Stimulated activated CD8-positive, alpha-beta memory T cell treated with anti-CD3 and anti-CD28 coated beads, Interleukin-4, amount 100 ng/mL, for 24 hours (primary cell): ENCODE measurements around the gene COPZ2.
"Not testable (repeated sequence)": the region's sequence is repeated elsewhere in the genome, so short reads cannot be mapped to it uniquely, and the experiment has no call there.

Experiments used
- DNase-seq: peaks from one replicate; pipeline ENCODE4 v3.0.0-alpha.2; 2020; ENCODE audit warnings: low read depth

The COPZ2 gene

DNA sequence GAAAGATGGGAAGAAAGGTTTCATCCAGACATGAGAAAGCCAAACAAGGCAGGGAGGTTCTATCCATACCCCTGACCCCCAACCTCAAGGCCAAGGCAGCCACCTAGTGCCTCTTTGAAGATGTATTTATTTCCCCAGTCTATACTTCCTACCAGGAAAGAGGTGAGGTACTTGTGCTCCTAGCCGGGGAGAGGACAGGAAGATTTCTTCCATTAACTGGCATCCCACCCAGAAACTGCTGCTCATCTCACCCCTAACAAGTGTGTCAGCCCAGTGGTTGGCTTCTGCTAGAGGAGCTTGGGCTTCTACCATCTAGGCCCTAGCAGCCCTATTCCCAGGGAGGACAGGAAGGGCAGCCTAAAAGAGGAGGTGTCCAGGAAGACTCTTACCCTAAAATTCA is 8.9 kb downstream of the COPZ2 start:
- DNase-seq: no peak

DNA sequence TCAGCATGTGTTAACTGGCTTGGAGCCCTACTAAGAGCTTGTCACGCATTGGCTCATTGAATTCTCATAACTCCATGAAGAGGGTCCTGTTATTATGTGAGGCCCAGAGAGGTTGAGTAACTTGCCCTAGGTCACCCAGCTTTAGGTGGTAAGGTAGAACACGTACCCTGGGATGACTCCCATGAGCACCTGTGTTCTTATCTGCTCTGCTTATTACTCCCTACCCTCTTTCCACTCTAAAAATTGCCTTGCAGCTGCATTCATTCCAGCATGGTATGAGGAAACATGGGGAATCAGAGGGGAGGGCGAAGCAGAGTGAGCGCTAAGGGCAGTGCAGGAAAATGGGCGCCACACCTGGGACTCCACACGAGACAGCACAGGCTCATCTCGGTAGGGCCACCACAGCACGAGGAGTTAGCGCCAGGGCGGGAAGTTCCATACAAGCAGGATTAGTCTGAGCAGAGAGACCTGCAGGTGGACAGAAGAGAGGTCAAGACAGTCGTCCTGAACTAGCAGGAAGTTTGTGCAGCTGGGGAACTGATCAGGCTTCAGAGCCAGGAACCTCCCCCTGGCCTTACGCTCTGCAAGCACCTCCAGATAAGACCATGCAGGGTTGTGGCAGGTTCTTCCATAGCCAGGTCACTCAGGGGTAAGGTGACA is 10.1 kb downstream of the COPZ2 start:
- no peak for DNase-seq

DNA sequence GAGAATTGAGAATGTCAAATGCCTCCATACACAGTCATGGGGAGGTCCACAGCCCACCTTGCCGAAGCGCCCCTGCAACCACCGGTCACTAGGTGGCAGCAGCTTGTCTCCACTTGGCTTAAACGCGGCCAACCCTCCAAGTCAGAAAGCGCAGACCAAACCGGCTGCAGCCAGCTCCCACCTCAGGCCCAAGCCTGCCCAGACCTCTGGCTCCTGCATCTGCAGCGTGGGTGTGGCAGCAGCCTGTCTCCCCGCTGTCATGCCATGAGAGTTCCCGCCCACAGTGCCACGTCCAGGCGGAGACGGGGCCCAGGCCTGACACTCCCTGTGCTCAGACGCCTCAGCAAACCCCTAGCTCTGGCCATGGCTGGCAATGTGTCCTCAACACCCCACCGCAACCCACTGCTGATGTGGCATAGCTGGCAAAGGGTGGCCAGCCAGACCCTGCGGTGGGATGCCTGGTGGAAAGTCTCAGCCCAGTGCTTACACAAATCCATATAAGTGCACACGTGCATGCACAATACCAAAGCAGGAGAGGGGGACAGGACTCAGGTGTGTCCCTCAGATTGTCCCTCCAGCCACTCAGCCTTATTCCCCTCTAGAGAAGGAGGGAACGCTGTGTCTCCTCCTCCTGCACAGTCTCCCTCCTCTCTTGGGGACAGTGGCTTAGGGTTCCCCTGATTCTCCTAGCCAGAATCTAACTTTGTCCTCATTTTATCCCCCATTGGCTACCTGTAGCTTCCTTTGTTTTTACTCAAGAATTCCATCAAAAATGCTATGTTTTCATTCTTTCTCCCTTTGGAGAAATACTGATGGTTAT is 10.9 kb downstream of the COPZ2 start:
- peak; percentile 66 for DNase-seq

DNA sequence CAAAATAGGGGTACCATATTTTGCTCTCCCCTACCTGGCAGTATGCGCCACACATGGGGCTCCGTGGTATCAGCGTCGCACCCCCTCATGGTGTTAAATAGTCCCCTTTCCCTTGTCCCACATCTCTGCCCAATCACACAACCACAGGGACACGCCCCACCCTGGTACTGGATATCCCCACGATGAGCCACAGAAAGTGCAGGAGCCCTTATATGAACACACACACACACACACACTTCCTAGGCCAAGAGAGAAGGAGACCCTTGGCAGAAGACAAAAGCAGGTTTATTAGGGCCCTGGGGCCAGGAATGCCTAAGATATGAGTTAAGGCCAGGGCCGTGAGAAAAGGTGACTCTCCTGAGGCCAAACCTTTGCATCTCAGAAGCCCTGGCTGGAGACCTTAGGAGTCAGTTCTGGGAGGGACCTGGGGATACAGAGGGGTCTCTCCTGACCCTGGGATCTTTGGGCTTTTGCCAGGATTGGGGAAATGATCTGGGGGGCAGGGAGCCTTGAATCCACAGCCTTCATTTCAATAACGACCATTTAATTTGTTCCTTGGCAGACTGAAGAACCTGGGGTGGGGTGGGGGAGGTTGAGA is 11.6 kb downstream of the COPZ2 start:
- DNase-seq: no peak

DNA sequence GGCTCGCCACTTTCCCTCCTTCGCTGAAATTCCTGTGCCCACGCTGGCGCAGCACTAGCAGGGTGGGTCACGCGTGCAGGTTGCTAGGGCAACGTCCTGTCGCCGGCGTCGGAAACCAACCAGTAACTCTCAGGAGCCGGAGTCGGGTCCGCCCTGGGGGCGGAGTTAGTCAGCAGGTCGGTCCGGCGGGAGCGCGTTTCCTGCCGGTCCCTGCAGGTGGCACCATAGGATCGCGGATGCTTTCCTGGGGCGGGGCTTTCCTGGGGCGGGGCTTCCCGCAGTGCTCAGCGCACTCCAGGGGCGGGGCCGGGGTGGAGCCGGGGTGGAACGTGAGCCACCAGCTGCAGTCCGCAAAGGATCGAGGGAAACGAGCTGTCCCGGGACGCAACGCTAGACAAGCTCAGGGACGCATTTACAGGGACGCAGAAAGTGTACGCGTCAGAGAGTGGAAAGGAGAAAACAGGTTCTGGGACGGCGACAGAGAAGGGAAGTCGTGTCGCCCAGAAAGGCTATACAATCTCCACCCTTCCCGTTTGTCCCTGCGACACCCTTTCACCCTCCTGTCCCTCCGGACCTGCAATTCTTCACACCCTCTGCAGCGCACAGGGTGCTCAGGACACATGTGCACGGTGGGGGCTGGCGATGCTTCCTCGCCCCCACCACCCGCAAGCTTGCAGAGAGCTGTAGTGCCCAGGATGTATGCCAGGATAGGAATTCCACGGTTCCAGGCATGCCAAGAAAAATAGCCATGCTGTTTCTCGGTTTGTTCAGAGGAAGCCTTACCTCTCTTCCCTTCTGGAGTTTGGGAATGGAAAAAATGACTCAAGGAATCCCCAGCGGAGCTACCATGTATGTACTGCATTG is 12.3 kb downstream of the COPZ2 start:
- peak; percentile 95 for DNase-seq

DNA sequence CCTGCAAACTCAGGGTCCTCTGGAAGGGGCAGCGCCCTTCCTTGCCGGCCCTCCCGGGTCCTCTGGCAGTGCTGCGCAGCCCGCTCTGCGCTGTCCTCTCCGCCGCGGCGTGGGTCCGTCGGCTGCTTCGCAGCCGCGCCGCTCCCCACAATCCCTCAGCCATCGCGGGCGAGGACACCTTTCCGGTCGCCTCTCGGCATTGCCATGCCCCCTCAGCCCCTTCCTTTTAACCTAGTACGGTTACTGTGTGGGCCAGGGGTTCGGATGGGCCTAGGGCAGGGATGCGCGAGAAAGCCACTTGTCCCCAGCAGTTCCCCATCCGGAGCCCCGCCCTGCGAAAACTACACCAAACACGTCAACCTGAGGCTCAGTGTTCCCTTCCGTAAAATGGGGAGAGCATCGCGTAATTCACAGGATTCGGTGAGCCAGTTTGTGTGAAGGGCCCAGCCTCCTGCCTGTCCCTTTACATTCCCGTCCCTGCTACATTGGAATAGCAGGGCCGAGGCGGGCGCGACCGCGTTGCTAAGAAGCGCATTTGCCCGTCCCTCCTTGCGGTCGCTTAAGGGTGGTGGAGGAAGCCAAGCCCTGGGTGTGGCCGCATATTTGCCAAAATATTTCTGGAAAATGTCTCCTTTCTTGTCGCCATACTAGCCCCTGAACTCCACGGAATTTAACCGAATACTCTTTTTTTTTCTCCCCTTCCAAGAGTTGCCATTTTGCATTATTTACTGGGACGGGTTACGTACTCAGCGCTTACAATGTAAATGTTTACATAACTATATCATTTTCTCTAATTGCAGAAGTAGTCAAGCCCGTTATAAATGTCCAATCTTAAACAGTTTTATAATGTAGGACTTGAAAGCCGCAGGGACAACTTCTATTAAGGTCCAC is 13.2 kb downstream of the COPZ2 start:
- DNase-seq: no peak

DNA sequence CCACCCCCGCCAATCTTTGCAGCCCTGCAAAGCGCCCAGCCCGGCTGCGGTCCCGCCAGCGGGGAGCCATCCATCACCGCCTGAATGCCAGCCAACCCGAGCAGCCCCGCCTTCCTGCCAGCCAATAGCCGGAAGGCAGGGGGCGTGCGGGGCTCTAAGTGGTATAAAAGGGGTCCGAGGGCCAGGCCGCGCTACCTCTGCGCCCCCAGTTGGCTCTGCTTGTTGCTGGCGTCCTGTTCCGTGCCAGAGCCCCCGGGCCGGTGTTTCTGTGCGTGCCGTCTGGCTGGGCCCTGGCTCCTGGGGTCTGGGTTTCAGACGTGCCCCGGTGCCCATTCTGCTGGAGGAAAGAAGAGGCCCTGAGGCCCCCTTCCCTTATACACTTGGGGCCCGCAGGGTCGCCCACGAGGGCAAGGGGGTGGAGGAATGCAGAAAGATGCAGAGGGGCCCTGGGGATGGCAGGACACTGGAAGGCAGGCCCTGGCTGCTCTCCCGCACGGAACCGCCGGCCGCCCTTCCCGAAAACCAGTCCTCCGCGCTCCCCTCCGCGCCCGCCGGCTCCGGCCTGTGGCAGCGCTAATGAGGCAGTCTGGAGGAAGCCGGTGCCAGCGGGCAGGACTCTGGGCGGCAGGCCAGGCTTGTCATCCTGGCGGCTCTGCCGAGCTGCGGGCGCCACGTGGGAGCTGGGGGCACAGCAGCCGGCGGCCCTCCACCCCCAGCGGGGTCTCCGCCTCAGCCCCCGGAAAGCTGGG is 14.0 kb downstream of the COPZ2 start:
- DNase-seq: peak; percentile 34

DNA sequence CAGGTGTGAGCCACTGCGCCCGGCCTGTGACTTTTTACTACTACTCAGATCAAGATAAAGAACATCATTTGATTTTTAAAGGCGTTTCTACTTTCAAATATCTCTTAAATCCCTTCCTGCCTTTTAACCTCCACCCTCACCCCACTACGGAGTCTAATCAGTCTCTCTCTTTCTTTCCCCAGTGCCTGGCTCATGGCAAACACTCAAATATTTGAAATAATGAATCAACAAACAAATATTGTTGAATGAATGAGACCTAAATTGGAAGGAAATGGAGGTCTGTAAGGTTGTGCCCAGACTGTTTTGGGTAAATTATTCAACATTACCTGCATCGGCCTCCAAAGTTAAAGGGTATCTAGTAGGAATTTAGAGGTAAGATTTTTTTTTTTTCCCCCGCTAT is 14.7 kb downstream of the COPZ2 start:
- no peak for DNase-seq

DNA sequence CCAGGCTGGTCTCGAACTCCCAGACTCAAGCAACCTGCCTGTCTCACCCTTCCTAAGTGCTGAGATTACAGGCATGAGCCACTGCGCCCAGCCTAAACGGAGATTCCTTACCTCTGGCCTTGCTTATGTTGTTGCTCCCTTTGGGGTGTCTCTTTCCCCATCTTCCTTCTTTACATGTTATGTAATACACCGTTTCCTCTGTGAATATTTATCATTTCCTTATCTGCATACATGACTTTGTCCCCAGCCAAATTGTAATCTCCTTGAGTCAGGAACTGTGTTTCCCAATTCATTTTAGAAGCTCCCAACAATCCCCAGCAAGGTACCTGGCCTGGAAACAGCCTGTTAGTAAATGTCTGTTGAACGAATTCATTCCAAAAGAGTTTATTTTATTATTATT is 15.7 kb downstream of the COPZ2 start:
- no peak for DNase-seq

DNA sequence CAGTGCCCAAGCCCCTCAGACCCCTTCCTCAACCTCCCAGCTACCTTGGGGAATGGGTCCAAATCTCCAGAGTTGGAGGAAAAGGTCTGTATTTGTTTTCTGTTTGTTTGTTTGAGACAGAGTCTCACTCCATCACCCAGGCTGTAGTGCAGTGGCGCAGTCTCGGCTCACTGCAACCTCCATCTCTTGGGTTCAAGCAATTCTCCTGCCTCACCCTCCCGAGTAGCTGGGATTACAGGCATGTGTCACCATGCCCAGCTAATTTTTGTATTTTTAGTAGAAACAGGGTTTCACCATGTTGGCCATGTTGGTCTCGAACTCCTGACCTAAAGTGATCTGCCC is 19.8 kb downstream of the COPZ2 start:
- DNase-seq: not testable (repeated sequence)

DNA sequence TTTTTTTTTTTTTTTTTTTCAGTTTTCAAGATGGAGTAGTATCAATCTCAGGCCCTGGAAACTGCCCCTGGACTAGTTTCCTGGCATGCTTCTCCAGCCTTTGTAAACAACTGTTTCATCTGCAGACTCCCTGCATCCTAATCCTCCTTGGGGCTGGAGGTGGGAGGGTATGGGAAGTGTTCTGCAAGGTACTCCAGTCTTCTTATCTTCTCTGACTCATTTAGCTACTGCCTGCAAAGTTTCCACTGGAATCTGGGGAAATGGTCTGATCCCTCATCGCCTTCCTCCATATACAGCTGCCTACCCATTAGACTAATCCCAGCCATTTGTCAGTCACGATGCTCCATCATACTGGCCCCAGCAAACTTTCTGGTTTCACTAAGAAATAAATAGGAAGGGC is 21.5 kb downstream of the COPZ2 start:
- DNase-seq: no peak

DNA sequence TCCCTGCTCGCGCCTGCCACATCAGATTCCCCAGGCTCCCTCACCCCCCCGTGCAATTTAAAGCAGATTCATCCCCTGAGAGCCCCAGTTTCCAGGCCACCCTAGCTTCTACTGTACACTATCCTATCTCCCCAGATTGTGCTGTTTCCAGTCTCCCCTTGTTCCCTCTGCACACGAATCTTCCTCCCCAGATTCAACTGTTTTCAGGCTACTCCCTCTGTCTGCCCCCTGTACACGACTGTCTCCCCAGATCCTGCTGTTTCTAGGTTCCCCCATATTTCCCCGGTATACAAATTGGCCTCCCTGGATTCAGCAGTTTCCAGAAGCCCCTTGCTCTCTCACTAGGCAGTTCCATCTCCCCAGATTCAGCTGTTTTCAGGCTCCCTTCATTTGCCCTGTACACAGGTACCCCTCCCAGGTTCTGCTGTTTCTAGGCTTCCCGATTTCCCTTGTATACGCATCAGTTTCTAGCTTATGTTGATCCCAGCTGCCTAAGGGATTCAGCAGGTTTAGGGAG is 22.9 kb downstream of the COPZ2 start:
- no peak for DNase-seq

DNA sequence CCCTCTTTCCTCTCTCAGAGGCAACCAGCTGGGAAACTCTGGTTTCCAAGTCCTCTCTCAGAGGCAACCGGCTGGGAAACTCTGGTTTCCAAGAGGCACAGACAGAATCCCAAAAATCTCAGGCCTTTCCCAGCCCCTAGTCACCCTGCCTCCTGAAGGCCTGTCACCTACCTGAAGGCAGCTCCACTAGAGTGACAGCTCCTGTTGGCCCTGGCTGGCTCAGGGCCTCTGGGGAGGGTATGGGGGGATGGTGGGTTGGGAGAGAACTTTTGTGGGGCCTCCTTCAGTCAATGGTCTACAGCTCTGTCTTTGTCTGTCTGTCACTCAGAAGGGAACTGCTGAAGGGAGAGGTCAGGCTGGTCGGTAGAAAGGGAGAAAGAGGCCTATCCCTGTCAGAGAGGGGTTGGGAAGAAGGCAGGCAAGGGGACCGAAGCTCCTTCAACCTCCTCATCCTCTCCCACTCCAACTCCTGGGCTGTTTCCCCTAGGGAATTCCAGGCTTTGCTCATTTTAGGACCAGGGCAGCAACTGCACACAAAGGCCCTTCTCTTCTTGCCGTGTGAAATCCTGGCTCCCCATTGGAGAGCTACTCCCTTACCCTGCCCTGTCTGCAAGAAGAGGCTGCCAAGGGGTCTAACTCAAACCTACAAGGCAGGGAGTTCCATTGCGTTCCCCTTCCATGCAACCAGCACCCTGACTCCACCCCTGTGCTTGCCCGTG is 23.6 kb downstream of the COPZ2 start:
- no peak for DNase-seq

DNA sequence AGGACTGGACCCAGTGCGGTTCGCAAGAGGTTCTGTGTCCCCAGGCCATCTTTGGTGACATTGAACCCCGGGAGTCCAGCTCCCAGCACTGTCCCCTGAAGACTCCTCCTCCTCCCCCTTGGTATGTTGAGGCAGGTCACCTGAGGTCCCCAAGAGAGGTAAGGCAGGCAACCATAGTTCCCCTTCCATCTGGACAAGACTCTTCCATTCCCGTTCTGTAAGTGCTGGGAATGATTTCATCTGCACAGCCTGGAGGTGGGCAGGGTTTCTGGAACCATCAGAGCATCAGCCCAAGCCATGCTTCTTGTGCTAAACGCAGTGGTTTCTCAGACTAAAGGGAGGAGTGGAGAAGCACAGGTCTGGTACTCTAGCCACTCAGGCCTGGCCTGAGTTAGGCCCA is 24.9 kb downstream of the COPZ2 start:
- DNase-seq: no peak

DNA sequence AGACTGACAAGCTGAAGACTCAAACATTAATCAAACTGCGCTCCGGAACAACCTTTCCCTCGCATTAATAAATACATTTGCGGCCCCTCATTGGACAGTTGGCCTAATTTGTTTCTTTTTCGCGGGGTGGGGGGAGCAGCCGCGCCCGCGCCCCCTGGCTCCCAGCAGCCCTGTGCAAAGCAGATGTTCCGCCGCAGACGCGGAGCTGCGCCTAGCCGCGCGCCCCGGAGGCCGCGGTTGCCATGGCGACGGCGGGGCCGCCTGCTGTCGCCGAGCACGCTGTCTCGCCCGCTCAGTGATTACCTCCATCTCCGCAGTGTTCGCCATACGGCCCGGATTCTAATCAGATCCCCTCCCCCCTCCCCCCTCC is 25.5 kb downstream of the COPZ2 start:
- DNase-seq: peak; percentile 41

DNA sequence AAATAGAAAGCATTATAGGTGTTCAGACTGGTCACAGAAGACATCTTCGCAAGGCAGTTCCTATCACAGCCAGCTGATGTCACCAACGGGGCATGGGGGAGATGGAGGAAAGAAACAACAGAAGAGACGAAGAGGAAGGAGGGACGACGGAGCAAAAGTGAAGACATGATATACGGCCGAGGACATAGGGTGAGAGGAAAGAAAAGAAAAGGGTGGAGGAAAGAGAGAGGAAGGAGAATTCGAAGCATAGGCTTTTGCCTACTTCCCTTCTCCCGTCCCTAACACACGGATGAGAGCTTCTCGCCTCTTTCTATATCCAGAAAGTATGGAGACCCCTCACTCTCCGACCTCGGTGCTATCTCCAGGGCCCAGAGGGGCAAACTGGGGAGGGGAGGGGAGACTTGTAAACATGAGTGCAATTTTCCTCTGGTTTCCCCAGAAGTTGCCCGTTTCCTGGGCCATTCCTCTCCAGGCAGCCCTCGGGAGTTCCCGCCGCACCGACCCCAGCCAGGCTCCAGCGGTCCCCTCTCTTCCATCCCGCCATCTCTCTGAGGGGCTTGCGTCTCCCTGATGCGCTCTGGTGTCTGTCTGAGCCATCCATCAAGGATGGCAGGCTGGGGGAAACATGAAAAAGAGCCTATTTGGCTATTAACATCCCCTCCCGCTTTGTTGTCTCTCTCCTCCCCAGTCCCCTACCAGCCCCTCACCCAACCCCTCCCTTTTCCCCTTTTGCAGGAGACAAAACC is 26.0 kb downstream of the COPZ2 start:
- no peak for DNase-seq

DNA sequence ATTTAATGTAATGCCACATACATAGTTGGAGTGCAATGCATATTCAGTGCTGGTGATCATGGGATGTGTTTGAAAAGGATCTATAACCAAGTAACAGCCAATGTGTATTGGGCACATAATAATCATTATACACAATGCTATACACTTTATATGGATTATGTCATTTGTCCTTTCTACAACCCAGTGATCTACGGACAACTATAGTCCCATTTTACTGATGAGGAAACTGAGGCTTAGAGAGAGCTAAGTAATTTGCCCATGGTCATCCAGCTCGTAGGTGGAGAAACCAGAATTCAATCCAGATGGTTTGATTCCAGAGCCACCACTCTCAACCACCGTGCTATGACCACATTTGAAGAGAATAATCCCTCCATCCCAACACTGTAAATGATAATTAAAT is 27.4 kb downstream of the COPZ2 start:
- DNase-seq: no peak

DNA sequence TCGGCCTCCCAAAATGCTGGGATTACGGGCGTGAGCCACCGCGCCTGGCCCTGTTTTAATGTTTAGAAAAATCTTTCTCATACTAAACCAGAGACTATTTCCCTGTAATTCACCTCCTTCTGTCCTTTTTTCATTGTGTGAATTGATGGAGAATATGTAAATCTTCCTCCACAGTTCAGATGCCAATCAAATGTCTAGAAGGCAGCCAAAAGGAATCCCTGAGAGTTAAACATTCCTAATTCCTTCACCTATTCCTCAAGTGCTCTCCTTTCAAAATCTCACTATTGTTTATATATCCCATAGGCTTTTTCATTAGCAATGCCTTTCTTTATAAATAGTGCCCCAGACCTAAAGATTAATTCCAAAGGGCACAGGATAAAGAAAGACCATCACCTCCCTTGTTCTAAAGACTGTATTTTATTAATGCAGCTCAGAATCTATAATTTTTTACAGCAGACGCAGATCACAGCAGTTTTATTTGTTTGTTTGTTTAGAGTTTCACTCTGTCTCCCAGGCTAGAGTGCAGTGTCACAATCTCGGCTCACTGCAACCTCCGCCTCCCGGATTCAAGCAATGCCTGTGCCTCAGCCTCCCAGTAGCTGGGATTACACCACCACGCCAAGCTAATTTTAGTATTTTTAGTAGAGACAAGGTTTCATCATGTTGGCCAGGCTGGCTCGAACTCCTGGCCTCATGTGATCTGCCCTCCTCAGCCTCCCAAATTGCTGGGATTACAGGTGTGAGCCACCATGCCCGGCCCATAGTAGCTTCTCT is 30.5 kb downstream of the COPZ2 start:
- DNase-seq: no peak
